HG03442 (cell line): ENCODE results near the gene VHLL.

Experiments
- ATAC-seq: cut with Tn5 transposase; IDR thresholded peaks from one replicate; pipeline ENCODE4 v1.9.1; 2021; ENCODE audit warnings: mild to moderate bottlenecking, moderate library complexity; ENCODE audit not compliant: unreplicated experiment

VHLL gene

DNA sequence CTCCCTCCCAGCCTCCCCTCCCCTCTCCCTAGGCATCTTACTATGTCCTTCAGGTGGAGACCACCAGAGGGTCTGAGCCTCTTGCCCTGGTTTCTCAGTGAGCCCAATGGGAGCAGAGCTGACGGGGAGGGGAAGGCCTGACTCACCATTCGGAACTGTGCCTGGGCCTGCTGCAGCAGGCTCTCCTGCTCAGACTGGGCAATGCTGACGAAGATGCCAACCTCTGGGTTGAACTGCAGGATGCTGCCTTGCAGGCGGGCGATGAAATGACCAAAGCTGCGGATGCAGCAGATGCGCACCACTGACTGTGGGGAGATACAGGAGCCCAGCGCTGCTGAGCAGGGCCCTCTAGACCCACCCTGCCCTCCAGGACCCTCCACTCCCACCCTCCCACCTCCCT, 40.2 kb downstream of the VHLL start:
- ATAC-seq, result no peak

DNA sequence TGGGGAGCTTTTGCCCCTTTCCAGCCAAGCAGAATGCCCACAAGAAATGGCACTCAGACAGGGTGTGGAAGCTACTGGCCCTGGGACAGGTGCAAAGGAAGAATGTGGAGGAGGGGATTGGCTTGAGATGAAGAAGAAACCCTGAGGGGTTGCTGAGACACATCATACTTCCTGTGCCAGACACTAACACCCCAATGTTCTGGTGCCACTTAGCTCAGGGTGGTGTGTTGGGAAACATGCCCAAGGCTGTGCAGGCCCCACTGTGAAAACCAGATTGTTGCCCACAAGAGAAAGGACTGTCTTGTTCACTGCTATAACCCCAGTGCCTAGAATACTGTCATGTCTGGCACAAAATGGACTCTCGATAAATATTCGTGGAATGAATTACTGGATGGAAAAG, 41.4 kb downstream of the VHLL start:
- ATAC-seq, result no peak

- ATAC-seq, result no peak
These were observed 45.5 kb downstream of the VHLL start for GRCh38 chr1:156253634-156254033.

- ATAC-seq, result no peak
These were observed 47.6 kb downstream of the VHLL start for GRCh38 chr1:156251527-156251926.

- no peak for ATAC-seq
These were observed 49.5 kb downstream of the VHLL start for GRCh38 chr1:156249593-156249992.
